HFF-Myc (cell line): ENCODE data around the gene ZMYM4.
"Not testable (repeated sequence)": the region's sequence is repeated elsewhere in the genome, so short reads cannot be mapped to it uniquely, and the experiment has no call there.

Experiments
- DNase-seq: peaks from one replicate; pipeline ENCODE4 v3.0.0-alpha.2; 2011; ENCODE audit warnings: low read depth; ENCODE audit errors: extremely low read depth
- H3K4me3 ChIP-seq: replicated peaks from 2 replicates; pipeline ENCODE4 v1.5.1; 2011; ENCODE audit warnings: low read depth, mild to moderate bottlenecking, control low read depth, low read length
- TF ChIP-seq, protein P1 (sequence below): IDR thresholded peaks from 2 replicates; pipeline ENCODE4 v1.5.1; 2012; ENCODE audit warnings: mild to moderate bottlenecking, low read depth, low read length, control low read depth; ENCODE audit errors: missing control alignments

Gene ZMYM4

GRCh38 chr1:35463232-35463631, 194.7 kb downstream of the ZMYM4 start:
- no peak overlapping the region for H3K4me3 ChIP-seq
- TF ChIP-seq, protein P1, sequence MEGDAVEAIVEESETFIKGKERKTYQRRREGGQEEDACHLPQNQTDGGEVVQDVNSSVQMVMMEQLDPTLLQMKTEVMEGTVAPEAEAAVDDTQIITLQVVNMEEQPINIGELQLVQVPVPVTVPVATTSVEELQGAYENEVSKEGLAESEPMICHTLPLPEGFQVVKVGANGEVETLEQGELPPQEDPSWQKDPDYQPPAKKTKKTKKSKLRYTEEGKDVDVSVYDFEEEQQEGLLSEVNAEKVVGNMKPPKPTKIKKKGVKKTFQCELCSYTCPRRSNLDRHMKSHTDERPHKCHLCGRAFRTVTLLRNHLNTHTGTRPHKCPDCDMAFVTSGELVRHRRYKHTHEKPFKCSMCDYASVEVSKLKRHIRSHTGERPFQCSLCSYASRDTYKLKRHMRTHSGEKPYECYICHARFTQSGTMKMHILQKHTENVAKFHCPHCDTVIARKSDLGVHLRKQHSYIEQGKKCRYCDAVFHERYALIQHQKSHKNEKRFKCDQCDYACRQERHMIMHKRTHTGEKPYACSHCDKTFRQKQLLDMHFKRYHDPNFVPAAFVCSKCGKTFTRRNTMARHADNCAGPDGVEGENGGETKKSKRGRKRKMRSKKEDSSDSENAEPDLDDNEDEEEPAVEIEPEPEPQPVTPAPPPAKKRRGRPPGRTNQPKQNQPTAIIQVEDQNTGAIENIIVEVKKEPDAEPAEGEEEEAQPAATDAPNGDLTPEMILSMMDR = no peak
- DNase-seq = no peak

DNA sequence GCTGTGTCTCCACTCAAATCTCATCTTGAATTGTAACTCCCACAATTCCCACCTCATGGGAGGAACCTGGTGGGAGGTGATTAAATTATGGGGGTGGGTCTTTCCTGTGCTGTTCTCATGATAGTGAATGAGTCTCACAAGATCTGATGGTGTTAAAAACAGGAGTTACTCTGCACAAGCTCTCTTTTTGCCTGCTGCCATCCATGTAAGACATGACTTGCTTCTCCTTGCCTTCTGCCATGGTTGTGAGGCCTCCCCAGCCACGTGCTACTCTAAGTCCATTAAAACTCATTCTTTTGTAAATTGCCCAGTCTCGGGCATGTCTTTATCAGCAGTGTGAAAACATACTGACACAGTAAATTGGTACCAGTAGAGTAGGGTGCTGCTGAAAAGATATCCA, 195.2 kb downstream of the ZMYM4 start:
- not testable (repeated sequence) for H3K4me3 ChIP-seq, DNase-seq

DNA sequence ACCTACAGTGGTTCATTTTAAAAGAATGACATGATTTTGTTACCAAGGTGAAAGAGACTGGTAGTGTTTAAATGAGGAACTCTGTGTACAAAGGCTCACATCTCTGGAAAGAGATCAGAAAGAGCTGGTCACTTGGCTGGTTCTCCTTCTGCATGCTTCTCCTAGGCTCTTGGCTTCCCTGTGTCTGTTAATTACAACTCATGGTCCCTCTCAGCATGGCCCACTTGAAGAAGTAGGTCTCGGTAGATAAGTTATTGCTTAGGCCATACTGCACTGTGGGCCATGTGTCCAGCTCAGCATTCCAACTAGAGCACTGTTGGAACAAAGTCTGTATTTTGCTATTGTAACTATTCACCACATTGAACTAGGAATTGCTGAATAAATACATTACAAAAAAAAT, 197.6 kb downstream of the ZMYM4 start:
- TF ChIP-seq, protein P1 = no peak
- no peak for DNase-seq
- no peak overlapping the region for H3K4me3 ChIP-seq

- no peak for DNase-seq
- TF ChIP-seq, protein P1 = no peak
- H3K4me3 ChIP-seq = no peak overlapping the region
Observed at GRCh38 chr1:35470977-35471613, 202.6 kb downstream of the ZMYM4 start.
